ENCODE results near the gene ABCA9. TPM values are rescaled to one million over a fixed set of nuclear protein-coding genes. Genes with fewer than 3 reads are reported as not detected.
"Not testable (repeated sequence)": the region's sequence is repeated elsewhere in the genome, so short reads cannot be mapped to it uniquely, and the experiment has no call there.

The ABCA9 gene
- total RNA-seq, 1 donor from 2014 or later = not detected

DNA sequence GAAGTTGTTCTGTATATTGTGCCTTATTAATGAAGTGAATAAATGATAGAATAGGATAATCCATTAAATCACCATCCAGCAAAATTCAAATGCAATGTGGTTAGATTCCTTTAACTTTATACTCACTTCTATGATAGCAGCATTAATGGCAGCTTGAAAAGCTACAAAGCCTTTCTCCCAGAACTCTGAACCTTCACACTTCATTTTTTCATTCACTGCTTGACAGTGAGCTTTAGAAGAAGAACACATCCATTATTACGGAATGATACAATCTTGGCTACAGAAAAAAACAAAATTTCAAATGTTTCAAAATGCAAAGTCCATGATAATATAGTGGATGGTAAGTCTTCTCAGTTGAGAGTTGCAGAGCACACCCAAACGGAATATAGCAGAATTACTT is 16.4 kb downstream of the ABCA9 start:
- DNase-seq (ENCODE audit: low read depth) = no peak

DNA sequence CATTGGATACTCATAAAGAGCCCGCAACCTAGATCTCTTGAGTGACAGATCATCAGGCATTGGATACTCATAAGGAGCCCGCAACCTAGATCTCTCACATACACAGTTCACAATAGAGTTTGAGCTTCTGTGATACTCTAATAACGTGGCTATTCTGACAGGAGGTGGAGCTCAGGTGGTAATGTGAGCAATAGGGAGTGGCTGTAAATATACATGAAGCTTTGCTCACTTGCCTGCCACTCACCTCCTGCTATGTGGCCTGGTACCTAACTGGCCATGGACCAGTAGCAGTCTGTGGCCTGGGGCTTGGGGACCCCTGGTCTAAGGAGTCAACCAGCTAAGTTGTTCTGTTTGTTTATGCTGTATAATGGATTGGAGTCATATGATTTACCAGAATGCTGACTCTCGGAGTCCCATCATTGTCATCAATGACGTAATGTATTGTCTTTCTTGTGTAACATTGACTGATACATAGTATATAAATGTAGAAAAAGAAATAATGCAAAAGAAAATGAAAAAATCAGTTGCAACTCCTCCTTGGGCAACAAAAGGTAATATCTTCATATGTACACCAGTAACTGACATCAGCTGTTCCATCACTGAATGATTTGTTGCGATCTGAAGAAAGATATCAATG is 17.5 kb downstream of the ABCA9 start:
- DNase-seq (ENCODE audit: low read depth) = no peak

DNA sequence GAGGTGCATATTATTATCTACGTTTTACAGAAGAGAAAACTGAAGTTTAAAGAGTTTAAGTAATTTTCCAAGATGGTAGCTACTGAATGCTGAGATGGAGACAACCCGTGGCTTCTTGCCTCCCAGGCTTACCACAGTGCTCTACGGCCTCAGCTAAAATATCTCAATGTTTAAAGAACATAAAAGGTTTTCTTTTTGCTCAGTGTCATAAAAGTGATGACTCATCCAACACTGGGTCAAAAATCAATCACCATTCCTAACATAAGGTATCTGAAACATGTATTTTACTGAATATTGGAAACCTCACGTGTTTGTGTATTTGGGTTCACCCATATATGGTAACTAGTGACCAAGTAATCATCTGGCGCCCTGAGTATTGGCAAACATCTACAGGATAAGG is 18.4 kb downstream of the ABCA9 start:
- DNase-seq (ENCODE audit: low read depth) = no peak

DNA sequence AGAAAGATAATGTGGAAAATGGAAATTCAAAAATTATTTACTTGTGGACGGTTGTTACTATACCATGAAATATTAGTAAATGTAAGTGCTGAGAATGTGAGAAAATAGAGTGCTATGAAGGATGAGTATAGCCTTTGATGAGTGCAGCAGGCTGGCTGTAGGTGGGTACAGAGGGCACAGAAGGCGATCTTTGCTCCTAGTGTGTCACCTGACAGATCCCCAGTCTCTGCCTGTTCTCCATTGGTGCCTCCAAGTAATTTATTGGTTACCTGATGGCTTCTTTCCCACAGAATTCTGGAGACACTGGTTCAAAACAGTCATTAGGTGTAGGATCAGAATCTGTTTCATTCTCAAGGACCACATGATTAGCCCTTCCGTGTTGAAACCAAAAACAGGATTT is 28.9 kb downstream of the ABCA9 start:
- no peak for DNase-seq (ENCODE audit: low read depth)

DNA sequence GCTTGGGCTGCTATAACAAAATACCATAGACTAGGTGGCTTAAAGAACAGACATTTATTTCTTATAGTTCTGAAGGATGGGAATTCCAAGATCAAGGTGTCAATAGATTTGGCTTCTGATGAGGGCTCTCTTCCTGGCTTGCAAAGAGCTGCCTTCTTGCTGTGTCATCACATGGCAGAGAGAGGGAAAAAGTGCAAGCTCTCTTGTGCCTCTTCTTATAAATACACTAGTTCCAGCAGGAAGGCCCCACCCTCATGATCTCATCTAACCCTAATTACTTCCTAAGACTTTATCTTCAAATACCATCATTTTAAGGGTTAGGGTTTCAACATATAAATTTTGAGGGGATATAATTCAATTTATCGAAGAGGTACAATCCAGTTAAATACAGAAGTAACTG is 30.6 kb downstream of the ABCA9 start:
- DNase-seq (ENCODE audit: low read depth) = no peak

DNA sequence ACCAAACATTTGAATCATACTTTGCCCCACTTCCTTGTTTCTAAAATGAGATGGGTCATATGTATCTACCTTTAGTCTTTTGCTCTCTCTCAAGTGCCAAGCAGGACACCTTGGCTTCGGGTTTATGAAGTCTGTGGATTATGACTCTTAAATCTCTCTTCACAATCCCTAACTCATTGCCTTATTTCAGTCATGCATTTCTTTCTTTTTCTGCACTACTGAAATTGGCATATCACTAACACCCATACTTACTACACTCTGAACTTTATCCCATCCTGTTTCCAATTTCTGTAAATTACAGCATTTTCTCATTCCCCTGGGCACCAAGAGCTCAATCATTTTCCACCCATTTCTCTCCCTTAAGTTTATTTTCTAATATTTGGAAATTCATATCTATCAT is 42.0 kb downstream of the ABCA9 start:
- DNase-seq (ENCODE audit: low read depth) = no peak

DNA sequence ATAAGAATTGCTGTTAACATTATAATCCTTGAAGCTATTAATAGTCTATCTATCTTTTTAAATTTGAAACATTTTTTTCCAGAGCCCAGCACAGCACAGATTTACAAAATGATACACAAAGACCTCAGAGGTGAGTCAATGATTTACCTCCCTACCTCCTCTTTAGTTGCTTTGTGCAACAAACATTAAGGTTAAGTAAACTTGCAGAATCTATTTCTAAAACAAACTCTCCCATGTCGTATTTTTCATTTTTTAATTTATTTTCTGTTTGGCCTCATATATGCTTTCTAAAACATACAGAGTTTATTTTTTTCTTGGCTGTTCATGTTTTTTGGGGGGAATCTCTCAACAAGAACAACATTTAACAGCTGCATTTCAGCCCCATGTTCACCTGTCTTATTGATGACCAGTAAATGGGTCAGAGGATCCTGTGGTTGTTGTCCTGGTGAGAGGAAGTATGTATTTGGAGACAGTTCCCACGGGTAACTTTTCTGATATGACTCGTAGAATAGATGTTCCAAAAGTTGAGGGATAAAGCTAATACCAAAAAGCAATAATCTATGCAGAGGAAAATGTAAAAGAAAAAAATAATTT is 42.6 kb downstream of the ABCA9 start:
- DNase-seq (ENCODE audit: low read depth) = no peak

DNA sequence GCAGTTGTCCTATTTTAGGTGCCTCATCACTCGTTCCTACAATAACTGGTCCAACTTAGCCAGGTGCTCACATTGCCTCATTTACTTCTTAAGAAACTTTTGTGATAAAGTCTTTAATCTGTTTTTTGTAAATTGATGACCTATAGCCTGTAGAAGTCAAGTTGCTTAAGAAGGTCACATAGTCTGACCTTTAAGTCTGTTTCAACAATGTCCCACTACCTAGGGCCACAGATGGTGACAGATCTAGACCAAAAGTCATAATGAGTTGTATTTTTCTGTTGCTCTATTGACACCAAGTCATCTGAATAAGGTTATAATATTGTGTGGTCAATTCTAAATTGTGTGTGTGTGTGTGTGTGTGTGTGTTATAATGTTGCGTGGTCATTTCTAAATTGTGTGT is 45.1 kb downstream of the ABCA9 start:
- DNase-seq (ENCODE audit: low read depth) = no peak

DNA sequence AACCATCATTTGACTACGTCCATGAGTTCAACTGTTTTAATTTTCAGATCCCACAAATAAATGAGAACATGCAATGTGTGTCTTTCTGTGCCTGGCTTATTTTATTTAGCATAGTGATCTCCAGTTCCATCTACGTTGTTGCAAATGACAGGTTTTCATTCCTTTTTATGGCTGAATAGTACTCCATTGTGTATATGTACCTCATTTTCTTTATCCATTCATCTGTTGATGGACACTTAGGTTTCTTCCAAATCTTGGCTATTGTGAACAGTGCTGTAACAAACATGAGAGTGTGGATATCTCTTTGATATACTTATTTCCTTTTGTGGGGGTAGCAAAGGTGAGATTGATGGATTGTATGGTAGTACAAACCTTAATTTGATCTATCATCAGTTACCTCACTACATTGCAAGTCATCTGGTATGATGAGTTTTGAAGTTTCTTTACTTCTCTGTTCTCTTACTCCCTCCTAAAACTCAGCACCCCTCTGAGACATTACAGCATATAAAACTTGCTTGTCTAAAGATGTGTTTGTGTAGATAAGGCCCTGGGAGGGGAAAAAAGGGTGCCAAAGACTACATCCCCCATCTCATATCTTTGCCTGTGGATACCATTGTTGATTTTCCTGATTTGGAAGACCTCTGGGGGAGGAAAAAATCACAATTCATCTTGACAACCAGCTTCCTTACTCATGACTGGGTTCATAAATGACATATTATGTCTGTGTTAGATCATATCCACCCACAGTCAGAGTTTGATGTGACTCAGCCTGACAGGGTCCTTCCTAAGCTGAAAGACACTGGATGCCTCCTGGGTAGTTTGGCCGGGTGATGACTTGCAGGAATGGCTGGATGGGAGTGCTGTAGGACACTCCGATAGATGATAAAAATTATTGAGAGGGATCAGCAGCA is 47.6 kb downstream of the ABCA9 start:
- DNase-seq (ENCODE audit: low read depth) = no peak

DNA sequence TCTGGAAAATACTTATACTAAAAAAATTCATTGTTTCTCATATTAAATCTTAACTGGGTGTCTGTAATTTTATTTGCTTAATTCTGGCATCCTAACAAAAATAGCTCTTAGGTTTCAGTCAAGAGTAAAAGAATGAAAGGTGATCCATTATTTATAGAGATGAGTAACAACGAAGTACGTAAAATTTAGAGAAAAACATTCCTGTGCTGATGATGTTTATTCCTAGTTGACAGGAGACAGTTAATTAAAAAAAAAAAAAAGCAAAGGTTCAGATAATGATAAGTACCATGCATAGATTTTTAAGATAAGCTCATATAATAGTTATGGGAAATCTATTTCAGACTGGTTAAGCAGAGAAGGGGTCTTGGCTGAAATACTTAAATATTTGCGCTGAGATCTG is 50.8 kb downstream of the ABCA9 start:
- no peak for DNase-seq (ENCODE audit: low read depth)

DNA sequence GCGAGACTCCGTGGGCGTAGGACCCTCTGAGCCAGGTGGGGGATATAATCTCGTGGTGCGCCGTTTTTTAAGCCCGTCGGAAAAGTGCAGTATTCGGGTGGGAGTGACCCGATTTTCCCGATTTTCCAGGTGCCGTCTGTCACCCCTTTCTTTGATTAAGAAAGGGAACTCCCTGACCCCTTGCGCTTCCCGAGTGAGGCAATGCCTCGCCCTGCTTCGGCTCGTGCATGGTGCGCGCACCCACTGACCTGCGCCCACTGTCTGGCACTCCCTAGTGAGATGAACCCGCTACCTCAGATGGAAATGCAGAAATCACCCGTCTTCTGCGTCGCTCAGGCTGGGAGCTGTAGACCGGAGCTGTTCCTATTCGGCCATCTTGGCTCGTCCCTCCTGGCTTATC is 56.0 kb downstream of the ABCA9 start:
- DNase-seq (ENCODE audit: low read depth) = not testable (repeated sequence)

DNA sequence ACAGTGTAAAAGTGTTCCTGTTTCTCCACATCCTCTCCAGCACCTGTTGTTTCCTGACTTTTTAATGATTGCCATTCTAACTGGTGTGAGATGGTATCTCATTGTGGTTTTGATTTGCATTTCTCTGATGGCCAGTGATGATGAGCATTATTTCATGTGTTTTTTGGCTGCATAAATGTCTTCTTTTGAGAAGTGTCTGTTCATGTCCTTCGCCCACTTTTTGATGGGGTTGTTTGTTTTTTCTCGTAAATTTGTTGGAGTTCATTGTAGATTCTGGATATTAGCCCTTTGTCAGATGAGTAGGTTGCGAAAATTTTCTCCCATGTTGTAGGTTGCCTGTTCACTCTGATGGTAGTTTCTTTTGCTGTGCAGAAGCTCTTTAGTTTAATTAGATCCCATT is 61.0 kb downstream of the ABCA9 start:
- DNase-seq (ENCODE audit: low read depth) = not testable (repeated sequence)

DNA sequence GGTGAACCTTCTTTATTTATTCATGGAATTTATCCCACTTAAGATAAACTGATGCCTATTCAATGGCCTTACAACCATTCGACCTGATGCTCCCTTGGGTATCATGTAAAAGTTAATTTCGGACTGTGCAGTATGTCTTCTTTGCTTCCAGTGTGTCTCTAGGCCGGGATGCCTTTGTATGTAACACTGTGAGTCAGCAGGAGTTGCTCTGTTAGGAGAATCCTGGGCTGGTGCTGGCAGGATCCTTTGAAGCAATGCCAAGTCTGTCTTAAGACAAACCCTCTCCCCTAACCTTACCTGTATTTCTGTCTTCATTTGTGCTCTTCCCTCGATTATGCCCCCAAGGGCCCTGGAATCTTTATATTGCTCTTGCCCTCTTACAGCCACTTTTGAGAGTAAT is 67.6 kb downstream of the ABCA9 start:
- no peak for DNase-seq (ENCODE audit: low read depth)

DNA sequence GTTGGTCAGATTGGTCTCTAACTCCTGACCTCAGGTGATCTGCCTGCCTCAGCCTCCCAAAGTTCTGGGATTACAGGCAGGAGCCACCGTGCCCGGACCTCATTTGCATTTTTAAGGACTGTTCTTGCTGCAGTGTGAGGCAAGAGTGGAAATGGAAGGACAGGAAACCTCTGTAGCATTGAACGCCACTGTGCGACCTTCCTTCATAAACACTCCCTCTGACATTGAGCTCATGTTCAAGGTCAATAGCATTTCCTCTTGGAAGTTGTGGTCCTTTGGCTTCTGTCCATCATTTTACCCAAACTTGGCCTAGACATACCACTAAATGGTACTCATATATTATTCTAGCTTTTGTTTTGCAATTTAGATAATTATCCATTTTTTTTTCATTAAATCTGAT is 72.8 kb downstream of the ABCA9 start:
- DNase-seq (ENCODE audit: low read depth) = no peak

DNA sequence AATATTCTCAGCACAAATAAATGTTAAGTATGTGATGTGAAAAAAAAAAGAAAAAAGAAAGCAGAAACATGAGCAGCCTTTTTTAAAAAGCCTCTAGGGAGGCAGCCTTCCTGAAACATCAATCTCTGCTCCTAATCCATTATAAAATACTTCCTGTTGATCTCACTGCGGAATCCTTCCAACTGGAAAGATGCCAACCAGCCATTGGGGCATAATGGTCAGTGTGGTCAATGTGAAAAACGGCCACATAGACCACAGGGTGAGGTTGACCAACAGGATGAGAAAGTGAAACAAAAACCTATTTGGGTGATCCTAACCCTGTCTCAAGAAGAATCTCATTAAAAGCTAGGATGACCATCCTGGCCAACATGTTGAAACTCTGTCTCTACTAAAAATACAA is 79.4 kb downstream of the ABCA9 start:
- peak; percentile 86 for DNase-seq (ENCODE audit: low read depth)

DNA sequence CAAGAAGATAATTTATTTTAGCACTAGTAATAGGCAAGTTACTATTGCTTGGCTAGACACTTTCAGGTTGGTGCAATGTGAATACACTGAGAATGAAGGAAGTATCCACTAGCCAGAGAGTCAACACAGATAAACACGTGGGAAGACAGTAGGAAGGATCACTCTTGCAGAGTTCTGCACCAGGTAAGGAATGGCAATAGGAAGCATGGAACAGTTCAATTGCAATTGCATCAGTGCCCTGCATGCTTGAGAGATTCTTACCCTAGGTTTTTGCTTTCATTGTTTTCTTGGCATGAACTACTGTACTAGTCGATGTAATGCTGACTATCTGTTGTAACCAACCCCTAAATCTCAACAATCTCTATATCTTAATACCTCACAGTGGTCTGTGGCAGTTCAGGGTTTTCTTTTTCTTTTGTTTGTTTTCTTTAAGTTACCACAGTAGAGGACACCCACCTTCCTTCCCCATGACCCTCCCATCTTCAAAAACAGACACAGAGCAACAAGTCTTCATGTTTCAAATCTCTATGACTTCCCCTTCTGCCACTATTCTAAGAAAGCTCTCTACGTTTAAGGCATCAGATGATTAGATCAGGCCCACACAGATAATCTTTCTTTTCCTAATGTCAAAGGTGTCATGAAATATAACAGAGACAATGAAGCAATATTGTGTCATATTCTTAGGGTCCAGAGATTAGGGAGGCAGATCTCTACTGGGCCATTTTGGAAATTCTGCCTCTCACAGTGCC is 87.5 kb downstream of the ABCA9 start:
- DNase-seq (ENCODE audit: low read depth) = no peak

DNA sequence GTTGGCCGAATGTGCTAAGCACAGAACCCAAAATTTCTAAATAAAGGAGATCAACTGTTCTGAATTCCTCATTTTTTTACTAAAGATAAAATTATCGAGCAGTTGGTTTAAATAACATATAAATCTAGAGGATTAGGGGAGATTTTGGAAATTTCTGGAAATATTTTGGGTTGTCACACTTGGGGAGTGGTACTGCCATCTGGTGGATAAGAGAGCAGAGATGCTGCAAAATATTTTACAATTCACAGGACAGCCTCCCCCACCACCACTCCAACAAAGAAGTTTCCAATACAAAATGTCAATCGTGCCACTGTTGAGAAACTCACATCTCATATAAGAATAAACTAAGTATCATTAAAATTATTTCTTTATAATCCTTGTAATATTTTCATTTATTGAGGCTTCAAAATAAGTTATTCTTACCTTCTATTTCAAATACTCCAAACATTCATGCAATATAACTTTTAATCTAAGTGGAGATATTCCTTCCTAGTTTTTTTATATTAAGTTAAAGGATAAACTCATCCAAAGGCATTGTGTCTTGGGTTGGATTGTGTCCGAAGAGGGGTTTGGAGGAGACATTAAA is 88.5 kb downstream of the ABCA9 start:
- peak; percentile 36 for DNase-seq (ENCODE audit: low read depth)

DNA sequence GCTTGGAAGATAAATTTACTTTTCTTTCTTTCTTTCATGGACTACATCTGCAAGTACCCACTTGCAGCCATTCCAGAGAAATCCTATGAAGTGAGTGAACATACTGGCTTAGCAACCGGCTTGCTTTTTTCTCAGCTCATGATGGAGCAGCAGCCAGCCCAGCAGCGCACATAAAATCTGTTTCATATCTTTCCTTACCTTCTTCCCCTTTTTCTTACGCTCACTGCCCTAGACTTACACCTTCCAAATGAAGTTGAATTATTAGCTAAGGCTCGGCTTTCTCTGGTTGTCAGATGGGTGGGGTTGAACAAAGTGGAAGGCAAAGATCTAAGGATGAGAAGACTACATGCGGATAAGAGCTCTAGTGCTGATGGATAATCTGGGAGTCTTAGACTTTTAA is 91.6 kb downstream of the ABCA9 start:
- no peak for DNase-seq (ENCODE audit: low read depth)

DNA sequence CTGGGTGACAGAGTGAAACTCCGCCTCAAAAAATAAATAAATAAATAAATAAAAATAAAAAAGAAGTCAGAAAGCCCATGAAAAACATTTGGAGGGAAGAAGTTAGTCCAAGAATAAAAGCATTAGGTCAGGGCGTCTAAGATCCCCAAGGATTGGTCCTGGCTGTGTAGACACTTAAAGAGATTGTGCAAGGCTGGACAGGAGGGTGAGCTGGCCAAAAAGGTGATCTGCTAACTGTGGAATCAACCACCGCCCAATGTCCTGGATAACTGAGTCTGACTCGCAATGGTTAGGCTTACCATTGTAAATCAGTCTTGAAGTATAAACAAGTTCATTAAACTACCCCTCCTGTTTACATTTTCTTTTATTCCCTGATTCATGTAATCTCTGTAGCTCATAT is 96.8 kb downstream of the ABCA9 start:
- no peak for DNase-seq (ENCODE audit: low read depth)

DNA sequence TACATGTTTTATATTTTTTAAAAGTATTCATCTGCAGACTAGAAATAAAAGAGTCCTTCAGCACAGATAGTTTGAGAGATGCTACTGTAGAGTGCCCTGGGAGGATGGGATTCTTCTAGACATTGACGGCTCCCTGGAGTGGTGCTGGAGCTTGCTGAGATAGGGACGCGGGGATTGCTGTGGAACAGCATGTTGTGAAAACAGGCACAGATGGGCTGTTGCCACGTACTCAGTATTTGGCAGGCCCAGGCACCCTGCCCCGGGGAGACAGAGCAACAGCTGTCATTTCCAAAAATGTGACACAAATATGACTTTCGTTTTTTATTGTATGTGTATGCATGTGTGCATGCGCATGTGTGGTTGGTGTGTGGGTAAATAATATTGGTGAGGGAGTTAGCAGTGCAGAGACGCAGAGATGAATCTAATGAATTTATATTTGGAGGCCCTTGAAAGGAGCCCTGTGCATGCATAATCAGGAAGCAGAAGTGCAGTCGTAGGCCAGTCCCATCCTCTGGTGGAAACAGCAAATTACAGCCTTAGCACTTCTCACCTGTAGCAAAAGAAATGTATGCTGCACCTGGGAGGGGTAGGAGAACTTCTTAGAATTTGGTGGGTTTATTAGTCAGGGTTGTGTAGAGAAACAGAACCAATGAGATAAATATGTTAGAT is 99.4 kb downstream of the ABCA9 start:
- peak; percentile 14 for DNase-seq (ENCODE audit: low read depth)

DNA sequence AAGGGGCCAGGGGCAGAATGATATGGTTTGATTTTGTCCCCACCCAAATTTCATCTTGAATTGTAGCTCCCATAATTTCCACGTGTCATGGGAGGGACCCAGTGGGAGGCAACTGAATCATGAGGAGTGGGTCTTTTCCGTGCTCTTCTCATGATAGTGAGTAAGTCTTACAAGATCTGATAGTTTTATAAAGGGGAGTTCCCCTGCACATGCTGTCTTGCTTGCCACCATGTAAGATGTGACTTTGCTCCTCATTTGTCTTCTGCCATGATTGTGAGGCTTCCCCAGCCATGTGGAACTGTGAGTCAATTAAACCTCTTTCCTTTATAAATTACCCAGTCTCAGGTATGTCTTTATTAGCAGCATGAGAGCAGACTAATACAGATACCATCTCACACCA is 101.6 kb downstream of the ABCA9 start:
- DNase-seq (ENCODE audit: low read depth) = not testable (repeated sequence)

Measured in myocyte (in vitro differentiated cells).